ENCODE measurements around the gene NUDT14. TPM values are rescaled to one million over a fixed set of nuclear protein-coding genes. Genes with fewer than 3 reads are reported as not detected.
A peak's percentile ranks its signal among the peaks of the same experiment; 100 is the strongest.

Gene NUDT14
- total and polyA plus RNA-seq, 2 of the 4 experiments (the other 2 are of a cell fraction), result 5.6 to 9.3 TPM

DNA sequence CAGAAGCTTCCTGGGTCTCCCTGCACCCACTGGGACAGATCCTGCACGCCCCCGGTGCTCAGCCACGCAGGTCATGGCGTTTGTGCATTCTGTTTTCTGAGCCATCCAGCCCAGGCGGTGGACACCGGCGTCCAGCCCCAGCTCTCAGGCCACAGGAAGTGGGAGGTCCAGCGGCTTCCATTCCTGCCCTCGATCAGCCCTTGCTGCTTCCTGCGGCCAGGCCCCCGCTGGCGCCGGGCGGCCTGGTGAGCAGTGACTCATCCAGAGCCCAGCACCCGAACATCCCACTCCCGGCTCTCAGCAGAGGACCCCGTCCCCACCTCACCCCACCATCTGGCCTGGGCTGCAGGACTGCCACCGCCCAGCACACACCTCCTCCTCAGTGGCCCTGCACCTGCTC is 18.0 kb upstream of the NUDT14 start:
- Histone ChIP-seq H3K9me3 (ENCODE audit: control insufficient read depth, insufficient read depth, low read length) (no peaks in the 10 kb centered on the region), H2BK120ac (ENCODE audit: low read depth, low read length) (no peak overlapping the region), H4K91ac (ENCODE audit: insufficient read depth, low read depth, low read length) (no peak overlapping the region), H4K5ac (ENCODE audit: low read depth, low read length) (no peak overlapping the region), H2AK9ac (replicated peaks; ENCODE audit: low read depth, low read length, poor library complexity) (peak overlapping the region; percentile 65), H3K4ac (ENCODE audit: low read depth, low read length) (no peak overlapping the region), H3K56ac (ENCODE audit: extremely low read depth, insufficient read depth, low read length) (no peak overlapping the region), H3K14ac (replicated peaks; ENCODE audit: low read depth, low read length) (no peak overlapping the region), H3K36me3 (ENCODE audit: control insufficient read depth, insufficient read depth, low read length) (no peaks in the 10 kb centered on the region), H3K27me3 (ENCODE audit: control insufficient read depth, insufficient read depth, low read length) (peaks cover 43% of the 10 kb centered on the region), H4K20me1 (ENCODE audit: insufficient read depth, low read length) (peaks cover 1% of the 10 kb centered on the region; the same call in 1 of the 2 replicates), H3K4me3 (ENCODE audit: insufficient read depth, low read depth, low read length) (no peak overlapping the region), H3K79me1 (ENCODE audit: low read depth in 1 of 2, low read length in 2 of 2) (no peaks in the 10 kb centered on the region), H3K9ac (ENCODE audit: low read depth, low read length) (no peak overlapping the region), H3K4me2 (ENCODE audit: low read depth, low read length) (no peak overlapping the region), H2AFZ (replicated peaks; ENCODE audit: low read length, poor library complexity) (peak overlapping the region; percentile 70), H3K27ac (ENCODE audit: insufficient read depth, low read length) (no peak overlapping the region), H3K9me1 (ENCODE audit: insufficient read depth, low read length) (no peaks in the 10 kb centered on the region), H2BK20ac (ENCODE audit: low read depth, low read length) (no peak overlapping the region), H2BK15ac (ENCODE audit: low read depth, low read length) (no peak overlapping the region), H3K18ac (ENCODE audit: low read depth, low read length) (no peak overlapping the region), H3K23ac (ENCODE audit: low read depth, low read length) (no peak overlapping the region), H3K4me1 (ENCODE audit: control insufficient read depth, insufficient read depth, low read length) (peaks cover 3% of the 10 kb centered on the region; the same call in 1 of the 2 replicates), H2BK5ac (ENCODE audit: low read depth, low read length, poor library complexity, severe bottlenecking) (no peak overlapping the region), H2AK5ac (ENCODE audit: low read depth, low read length) (no peak overlapping the region), H4K8ac (ENCODE audit: low read depth in 2 of 2, low read length in 2 of 2) (no peak overlapping the region)
- in situ Hi-C loops (cut with MboI; ENCODE audit: low sequenced_read_pairs) (no loop called here), intact Hi-C loops (cut with micrococcal nuclease) (no loop called here), dilution Hi-C loops (cut with HindIII; ENCODE audit: low sequenced_read_pairs, unreplicated experiment) (no loop called here)
- CTCF ChIA-PET, result no interaction called here
- TF ChIP-seq NFE2L2 (IDR thresholded peaks at IDR 0.05; ENCODE audit: low read depth, low read length) (no peak), RCOR1 (IDR thresholded peaks at IDR 0.05; ENCODE audit: insufficient replicate concordance, low read length) (no peak), MXI1 (IDR thresholded peaks at IDR 0.05; ENCODE audit: borderline replicate concordance, low read depth, low read length) (no peak), CHD1 (IDR thresholded peaks at IDR 0.05; ENCODE audit: low read depth, low read length) (no peak), BHLHE40 (IDR thresholded peaks at IDR 0.05; ENCODE audit: low read depth, low read length) (no peak), POLR2A (IDR thresholded peaks at IDR 0.05; ENCODE audit: low read depth, low read length) (no peak), SMC3 (IDR thresholded peaks at IDR 0.05; ENCODE audit: low read depth, low read length) (no peak), FOS (IDR thresholded peaks at IDR 0.05; ENCODE audit: low read depth, low read length) (no peak), CEBPB (IDR thresholded peaks at IDR 0.05; ENCODE audit: low read depth, low read length) (no peak), RFX5 (IDR thresholded peaks at IDR 0.05; ENCODE audit: low read depth, low read length) (no peak)
- TF ChIP-seq, protein P1, sequence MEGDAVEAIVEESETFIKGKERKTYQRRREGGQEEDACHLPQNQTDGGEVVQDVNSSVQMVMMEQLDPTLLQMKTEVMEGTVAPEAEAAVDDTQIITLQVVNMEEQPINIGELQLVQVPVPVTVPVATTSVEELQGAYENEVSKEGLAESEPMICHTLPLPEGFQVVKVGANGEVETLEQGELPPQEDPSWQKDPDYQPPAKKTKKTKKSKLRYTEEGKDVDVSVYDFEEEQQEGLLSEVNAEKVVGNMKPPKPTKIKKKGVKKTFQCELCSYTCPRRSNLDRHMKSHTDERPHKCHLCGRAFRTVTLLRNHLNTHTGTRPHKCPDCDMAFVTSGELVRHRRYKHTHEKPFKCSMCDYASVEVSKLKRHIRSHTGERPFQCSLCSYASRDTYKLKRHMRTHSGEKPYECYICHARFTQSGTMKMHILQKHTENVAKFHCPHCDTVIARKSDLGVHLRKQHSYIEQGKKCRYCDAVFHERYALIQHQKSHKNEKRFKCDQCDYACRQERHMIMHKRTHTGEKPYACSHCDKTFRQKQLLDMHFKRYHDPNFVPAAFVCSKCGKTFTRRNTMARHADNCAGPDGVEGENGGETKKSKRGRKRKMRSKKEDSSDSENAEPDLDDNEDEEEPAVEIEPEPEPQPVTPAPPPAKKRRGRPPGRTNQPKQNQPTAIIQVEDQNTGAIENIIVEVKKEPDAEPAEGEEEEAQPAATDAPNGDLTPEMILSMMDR (conservative IDR thresholded peaks at IDR 0.05; ENCODE audit: low read depth, low read length), result no peak
- TF ChIP-seq, protein P2, sequence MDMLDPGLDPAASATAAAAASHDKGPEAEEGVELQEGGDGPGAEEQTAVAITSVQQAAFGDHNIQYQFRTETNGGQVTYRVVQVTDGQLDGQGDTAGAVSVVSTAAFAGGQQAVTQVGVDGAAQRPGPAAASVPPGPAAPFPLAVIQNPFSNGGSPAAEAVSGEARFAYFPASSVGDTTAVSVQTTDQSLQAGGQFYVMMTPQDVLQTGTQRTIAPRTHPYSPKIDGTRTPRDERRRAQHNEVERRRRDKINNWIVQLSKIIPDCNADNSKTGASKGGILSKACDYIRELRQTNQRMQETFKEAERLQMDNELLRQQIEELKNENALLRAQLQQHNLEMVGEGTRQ (IDR thresholded peaks at IDR 0.05; ENCODE audit: low read depth, low read length), result no peak
- POLR2A ChIA-PET (ENCODE audit: unreplicated experiment), result no interaction called here
- no peak for ATAC-seq (ENCODE audit: low read depth)
- no TSS peak for BruUV-seq (replicated peaks)
- peak; percentile 19 for DNase-seq
- WGBS, 2 experiments (ENCODE audit: extremely low coverage in 2 of 2, insufficient read length in 1 of 2), result 55% methylated on average over 8 of the region's 18 CpGs; no CpG with 5 or more reads in 1 of the 2 experiments
